Epidermal melanocyte (primary cell): Measurements from ENCODE around the gene DHX29.
A peak's percentile ranks its signal among the peaks of the same experiment; 100 is the strongest.

Source experiments
- DNase-seq: peaks from one replicate; pipeline ENCODE4 v3.0.0; 2011; ENCODE audit warnings: low spot score; ENCODE audit not compliant: insufficient read length

DHX29 gene, protein sequence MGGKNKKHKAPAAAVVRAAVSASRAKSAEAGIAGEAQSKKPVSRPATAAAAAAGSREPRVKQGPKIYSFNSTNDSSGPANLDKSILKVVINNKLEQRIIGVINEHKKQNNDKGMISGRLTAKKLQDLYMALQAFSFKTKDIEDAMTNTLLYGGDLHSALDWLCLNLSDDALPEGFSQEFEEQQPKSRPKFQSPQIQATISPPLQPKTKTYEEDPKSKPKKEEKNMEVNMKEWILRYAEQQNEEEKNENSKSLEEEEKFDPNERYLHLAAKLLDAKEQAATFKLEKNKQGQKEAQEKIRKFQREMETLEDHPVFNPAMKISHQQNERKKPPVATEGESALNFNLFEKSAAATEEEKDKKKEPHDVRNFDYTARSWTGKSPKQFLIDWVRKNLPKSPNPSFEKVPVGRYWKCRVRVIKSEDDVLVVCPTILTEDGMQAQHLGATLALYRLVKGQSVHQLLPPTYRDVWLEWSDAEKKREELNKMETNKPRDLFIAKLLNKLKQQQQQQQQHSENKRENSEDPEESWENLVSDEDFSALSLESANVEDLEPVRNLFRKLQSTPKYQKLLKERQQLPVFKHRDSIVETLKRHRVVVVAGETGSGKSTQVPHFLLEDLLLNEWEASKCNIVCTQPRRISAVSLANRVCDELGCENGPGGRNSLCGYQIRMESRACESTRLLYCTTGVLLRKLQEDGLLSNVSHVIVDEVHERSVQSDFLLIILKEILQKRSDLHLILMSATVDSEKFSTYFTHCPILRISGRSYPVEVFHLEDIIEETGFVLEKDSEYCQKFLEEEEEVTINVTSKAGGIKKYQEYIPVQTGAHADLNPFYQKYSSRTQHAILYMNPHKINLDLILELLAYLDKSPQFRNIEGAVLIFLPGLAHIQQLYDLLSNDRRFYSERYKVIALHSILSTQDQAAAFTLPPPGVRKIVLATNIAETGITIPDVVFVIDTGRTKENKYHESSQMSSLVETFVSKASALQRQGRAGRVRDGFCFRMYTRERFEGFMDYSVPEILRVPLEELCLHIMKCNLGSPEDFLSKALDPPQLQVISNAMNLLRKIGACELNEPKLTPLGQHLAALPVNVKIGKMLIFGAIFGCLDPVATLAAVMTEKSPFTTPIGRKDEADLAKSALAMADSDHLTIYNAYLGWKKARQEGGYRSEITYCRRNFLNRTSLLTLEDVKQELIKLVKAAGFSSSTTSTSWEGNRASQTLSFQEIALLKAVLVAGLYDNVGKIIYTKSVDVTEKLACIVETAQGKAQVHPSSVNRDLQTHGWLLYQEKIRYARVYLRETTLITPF (N-terminal part only)

DNA sequence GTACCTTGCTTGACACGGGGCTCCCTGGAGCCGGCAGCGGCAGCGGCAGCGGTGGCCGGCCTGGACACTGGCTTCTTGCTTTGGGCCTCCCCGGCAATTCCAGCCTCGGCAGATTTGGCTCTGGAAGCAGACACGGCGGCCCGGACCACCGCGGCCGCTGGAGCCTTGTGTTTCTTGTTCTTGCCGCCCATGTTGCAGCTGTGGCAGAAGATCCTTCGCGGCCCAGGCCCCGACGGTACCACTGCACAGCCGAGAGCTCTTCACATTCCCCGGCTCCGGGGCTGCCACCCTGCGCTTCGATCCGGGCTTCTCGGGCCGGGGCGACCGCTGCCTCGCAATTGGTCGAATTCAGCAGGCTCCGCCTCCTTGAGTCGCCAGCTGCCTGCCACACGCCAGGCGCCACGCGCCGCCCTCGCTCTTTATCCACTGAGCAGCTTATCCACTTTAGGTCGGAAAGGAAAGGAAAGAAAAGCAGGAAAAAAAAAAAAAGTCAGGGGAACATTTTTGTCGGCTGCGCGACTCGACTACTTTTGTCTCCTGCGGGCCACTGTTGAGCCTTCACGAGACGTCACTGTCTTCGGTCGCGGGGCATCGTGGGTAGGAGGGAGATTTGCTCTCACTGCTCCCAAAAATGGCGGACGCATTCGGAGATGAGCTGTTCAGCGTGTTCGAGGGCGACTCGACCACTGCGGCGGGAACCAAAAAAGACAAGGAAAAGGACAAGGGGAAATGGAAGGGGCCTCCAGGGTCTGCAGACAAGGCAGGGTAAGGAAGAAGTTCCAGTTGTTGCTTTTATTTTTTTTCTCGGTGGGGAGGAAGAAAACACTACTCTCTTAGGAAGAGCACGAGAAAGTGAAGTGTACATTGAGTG lies at the start of gene DHX29, which contains the start of gene MTREX:
TSS of gene DHX29 (minus strand) at position 312 of the 871 bp plus-strand sequence. CDS start at position 191, 121 bp downstream.
TSS of gene MTREX (plus strand) at position 607 of the 871 bp plus-strand sequence. CDS start at position 632, 25 bp downstream.
- peak; percentile 86 for DNase-seq

DNA sequence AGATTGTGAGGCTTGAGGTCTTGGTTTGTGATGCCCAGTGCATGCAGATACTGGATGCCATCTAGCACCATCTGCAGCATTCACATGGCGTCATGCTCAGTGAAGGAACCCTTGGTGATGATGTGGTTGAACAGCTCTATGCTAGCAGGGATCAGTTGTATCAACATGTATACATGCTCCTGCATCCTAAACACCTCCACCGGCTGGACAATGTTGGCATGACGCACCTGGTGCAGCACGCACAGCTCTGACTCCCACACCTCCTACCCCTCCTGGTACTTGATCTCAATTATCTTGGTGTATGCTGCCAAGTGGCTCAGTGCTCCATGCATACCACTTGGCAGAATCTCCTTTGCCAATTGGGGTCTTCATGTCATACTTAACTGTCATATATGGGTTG lies 49.4 kb upstream of the DHX29 start:
- no peak for DNase-seq

DNA sequence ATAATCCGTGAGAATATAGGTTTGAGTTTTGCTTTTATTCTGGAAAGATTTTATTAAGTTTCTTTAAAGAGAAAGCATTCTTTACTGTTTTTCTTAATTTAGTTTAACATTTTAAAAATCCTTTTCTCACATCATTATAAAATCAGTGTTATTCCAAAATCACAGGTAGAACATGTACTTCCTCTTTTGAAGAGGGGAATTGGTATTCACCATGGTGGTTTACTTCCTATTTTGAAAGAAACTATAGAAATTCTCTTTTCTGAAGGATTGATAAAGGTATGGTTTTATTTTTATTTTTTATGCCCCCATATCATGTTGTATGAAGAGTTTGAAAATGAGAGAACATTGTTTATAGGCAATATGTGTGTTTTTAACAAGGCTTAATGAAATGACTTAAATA lies 43.3 kb upstream of the DHX29 start:
- no peak for DNase-seq

DNA sequence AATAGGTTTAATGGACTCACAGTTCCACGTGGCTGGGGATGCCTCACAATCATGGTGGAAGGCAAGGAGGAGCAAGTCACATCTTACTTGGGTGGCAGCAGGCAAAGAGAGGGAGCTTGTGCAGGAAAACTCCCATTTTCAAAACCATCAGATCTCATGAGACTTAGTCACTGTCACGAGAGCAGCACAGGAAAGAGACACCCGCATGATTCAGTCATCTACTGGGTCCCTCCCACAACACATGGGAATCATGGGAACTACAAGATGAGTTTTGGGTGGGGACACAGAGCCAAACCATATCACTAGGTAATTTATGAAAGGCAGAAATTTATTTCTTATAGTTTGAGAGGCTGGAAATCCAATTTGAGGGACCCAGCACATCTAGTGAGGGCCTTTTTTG lies 40.3 kb upstream of the DHX29 start:
- DNase-seq, result no peak

DNA sequence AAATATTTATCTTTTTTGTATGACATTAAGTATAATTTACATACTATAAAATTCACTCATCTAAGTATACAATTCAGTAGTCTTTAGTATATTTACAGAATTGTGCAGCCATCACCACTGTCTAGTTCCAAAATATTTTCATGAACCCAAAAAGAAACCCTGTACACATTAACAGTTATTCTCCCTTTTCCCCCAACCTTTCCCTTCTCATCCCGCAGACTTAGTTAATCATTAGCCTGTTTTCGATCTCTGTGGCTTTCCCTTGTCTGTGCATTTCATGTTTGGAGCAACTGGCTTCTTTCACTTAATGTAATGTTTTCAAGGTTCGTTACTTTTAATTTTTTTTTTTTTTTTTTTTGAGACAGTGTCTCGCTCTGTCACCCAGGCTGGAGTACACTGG lies 37.8 kb upstream of the DHX29 start:
- no peak for DNase-seq

DNA sequence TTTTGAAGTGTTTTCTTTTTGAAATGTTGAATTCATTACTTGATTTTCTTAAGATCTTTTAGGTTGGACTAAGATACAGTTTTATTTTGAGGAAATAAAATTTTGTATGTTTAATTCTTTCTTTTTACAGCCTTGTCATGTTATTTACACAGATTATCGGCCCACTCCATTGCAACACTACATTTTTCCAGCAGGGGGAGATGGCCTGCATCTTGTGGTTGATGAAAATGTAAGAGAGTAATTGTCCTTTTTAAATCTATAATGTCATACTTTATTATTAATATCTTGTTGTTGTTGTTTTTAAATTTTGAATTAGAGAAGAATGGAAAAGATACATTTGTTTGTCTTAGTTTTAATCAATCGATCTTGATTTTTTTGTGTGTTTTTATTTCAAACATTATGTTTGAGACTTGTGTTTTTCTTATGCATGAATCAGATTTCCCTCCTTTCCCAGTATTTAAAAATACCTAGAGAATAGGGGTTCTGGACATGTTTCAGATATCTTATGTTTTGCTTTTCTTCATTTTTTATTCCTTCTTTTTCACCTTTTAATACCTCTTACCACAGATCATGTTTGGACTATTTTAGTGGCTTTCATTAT lies 37.0 kb upstream of the DHX29 start:
- no peak for DNase-seq

DNA sequence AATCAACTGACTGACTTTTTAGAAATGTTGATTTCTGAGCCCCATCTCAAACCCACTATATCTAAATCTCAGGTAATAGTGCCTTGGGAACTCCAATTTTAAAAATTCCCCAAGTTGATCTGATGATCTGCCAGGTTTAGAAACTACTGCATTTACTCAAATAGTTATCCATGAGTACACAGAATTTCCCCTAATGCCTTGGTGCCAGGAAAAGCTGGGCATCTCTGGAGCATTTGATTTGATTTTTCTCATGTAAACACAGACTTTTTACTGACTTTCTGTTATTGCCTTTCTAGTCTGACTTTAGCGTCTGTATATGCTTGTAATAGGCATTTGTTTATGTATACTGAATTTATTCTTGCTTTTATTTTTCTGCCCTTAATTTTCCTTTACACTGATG lies 36.1 kb upstream of the DHX29 start:
- no peak for DNase-seq

DNA sequence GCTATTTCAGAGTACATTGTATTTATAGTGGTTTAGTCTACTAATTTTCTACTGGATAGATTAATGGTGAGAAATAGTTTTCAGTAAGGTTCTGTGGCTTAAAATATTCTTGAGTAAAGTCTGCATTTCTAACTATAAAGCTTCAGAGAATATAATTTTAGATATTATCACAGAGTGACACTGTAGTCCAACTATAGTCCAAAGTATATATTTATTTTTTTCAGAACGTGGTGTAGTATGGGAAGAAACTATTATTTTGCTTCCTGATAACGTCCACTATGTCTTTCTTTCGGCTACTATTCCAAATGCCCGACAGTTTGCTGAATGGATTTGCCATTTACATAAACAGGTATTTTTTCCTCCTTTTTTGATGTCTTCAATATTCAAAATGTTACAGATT lies 35.6 kb upstream of the DHX29 start:
- DNase-seq, result no peak

DNA sequence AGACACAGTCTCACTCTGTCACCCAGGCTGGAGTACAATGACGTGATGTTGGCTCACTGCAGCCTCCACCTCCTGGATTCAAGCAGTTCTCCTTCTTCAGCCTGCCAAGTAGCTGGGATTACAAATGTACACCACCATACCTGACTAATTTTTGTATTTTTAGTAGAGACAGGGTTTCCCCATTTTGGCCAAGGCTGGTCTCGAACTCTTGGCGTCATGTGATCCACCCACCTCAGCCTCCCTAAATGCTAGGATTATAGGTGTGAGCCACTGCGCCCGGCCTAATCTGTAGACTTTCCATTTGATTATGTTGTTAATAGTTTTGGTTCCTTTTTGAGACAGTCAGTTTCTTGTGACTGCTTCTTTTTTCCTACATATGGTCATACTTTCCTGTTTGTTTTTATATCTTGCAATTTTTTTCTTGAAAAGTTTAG lies 31.3 kb upstream of the DHX29 start:
- DNase-seq, result no peak

DNA sequence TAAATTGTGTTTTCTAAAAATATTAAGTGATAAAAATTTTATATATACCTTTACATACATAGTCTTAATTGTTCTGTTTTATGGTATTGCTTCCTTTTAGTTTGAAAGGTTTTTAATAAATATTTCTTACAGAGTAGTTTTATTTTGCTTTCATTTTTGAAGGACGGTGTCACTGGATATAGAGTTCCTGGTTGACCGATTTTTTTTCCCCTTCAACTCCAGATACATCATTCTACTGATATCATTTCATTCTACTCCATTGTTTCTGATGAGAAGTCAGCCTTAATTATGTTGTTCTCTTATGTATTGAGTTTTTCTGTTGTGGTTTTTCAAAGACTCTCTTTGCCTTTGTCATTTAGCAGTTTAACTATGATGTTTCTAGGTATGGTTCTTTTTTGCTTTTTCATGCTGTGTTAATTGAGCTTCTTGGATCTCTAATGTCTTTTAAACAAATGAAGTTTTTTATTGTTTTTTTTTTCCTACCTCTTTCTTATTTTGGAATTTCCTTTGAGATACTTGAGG lies 30.7 kb upstream of the DHX29 start:
- no peak for DNase-seq

DNA sequence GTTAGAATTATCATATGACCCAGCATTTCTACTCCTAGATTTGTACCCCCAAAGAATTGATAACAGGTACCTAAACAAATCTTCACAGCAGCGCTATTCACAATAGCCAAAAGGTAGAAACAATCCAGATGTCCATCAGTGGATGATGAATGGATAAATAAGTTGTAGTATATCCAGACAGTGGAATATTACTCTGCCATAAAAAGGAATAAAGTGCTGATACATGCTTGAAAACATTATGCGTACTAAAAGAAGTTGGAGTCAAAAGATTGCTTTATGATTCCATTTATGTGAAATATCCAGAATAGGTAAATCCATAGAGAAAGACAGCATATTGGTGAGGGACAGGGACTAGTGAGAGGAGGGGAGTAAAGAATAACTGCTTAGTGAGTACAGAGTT lies 26.3 kb upstream of the DHX29 start:
- no peak for DNase-seq

DNA sequence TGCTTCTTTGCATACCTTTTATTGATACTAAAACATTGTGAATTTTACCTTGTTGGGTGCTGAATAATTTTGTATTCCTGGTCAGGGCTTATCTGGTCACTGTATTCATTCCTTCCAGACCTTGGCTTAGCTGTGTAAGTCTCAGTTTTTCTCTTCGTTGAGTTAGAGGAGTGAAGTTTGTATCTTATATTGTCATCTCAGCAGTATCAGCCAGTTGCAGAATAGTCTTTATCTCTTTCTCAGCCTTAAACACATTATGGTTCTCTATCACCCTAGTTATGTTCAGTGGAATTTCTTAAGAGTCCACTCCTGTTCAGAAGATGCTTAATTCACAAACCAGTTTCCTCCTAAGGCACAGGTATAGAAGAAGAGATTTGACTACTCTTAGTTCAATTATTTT lies 25.5 kb upstream of the DHX29 start:
- no peak for DNase-seq

DNA sequence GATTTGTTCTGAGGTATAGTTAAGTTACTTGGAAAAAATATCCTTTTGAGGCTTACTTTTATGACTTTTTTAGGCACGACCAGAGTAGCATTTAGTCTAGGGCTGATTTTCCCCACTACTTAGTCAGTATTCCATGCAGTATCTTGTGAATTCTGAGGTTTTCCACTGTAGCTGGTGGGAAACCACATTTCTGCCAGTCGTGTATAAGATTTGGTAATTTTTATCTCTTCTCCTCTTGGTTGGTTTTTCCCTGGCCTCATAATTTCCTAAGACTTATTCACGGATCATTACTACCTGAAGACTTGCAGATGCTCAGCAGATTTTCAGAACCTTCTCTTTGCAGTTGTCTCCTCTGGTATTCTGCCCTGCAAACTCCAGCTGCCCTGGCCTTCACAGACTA lies 23.8 kb upstream of the DHX29 start:
- no peak for DNase-seq

DNA sequence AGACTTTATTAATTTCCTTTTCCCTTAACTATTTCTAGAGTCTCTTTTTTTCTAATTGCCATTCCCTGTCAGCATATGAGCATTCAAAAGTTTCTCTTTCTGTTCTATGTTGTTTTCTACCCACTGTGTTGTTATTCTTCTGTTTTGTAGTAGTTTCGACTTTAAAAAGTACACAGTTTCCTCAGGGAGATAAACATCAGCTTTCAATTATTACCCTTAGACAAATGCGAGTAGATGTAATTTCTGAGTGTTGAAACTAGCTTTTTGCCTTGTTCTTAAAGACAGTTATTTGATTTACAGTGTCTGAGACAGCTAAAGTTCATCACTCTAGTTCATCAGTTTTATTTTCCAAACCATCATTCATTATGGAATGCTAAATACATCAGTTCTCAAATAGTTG lies 19.8 kb upstream of the DHX29 start:
- no peak for DNase-seq

DNA sequence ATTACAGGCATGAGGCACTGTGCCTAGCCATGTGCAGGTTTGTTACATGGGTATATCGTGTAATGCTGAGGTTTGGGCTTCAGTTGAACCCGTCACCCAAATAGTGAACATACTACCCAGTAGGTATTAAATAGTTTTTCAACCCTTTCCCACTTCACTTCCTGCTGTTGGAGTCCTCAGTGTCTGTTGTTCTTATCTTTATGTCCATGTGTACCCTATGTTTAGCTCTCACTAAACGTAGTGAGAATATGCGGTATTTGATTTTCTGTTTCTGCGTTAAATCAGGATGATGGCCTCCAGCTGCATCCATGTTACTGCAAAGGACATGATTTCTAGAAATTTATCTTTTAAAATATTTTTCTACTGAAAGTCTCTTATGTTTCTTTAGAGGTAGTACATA lies 18.1 kb upstream of the DHX29 start:
- DNase-seq, result no peak

DNA sequence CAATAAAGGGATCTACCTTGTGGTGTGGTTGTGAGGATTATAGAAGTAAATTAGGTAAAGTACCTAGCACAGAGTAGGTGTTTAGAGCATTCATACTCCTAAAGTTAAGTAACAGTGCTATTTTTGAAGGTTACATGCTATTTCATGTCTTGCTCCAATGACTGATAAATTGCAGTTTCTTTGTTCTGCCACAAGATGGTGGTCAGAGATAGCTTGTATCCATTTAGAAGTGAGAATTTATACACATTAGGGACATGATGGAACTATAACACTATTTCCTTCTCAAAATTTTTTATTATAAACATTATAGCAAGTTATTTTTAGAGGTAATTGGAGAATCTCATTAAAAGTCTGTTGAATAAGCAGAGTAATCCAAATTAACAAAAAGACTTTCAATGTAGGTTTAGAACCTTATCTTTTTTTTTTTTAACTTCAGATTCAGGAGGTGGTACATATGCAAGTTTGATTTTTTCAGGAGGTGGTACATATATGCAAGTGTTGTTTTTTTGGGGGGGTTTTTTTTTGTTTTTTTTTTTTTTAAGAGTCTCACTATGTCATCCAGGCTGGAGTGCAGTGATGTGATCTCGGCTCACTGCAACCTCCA lies 17.4 kb upstream of the DHX29 start:
- no peak for DNase-seq

DNA sequence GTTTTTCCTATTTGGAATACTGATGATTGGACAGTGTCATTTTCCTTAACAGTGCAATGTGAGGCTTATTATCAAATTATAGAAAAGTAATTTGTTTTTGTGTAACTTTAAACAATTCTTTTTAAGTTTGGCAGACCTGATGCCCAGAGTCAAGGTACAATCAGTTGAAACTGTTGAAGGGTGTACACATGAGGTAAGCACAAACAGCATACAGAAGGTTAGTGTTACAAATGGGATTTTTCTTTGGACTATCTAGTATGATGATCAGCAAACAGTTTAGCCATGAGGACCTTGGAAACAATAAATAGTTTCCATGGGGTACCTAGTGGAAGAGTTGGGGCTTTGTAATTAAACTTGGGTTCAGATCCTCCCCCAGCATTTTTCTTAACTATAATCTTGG lies 16.5 kb upstream of the DHX29 start:
- no peak for DNase-seq

DNA sequence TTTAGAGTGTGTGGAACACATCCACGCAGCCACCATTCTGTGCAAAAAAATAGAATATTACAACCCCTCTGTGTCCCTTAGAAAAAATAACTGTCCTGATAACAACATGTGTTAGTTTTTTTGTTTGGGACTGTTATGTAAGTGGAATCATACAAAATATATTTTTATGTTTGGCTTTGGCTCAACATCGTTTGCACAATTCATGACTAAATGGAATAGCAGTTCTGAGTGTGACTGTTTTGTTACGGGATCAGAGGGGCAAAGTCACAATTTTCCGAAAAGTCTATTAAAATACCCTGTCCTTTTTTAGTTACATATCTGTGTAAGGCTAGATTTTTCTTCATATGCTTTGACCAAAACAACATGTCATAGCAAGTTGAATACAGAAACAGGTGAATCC lies 13.1 kb upstream of the DHX29 start:
- DNase-seq, result no peak

DNA sequence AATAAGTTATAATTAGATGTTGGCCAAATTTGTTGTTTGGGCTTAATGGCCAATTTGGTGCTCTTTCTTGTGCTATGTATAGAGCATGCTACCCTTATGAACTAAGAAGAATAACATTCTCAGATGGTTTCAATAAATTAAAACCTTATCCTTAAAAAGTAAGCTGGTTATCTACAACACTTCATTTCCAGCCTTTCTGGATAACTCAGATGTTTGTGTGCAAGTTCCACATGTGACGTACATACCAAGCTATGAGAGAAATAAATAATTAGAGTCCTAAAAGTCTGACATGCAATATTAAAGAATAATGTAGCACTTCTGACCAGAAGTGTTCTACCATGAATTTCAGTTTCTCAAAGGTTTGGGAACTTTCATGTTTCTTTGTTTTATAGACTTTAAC lies 12.0 kb upstream of the DHX29 start:
- DNase-seq, result no peak
